ENCODE results near the gene DAZL. TPM values are rescaled to one million over a fixed set of nuclear protein-coding genes. Genes with fewer than 3 reads are reported as not detected.

DAZL gene
- not detected in 2 replicates for total RNA-seq
- long read RNA-seq = 0 reads

- no peak within 1 kb of the TSS for H3K4me3 Mint-ChIP-seq (ENCODE audit: unreplicated experiment)
- TF ChIP-seq, protein P1, sequence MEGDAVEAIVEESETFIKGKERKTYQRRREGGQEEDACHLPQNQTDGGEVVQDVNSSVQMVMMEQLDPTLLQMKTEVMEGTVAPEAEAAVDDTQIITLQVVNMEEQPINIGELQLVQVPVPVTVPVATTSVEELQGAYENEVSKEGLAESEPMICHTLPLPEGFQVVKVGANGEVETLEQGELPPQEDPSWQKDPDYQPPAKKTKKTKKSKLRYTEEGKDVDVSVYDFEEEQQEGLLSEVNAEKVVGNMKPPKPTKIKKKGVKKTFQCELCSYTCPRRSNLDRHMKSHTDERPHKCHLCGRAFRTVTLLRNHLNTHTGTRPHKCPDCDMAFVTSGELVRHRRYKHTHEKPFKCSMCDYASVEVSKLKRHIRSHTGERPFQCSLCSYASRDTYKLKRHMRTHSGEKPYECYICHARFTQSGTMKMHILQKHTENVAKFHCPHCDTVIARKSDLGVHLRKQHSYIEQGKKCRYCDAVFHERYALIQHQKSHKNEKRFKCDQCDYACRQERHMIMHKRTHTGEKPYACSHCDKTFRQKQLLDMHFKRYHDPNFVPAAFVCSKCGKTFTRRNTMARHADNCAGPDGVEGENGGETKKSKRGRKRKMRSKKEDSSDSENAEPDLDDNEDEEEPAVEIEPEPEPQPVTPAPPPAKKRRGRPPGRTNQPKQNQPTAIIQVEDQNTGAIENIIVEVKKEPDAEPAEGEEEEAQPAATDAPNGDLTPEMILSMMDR (IDR thresholded peaks at IDR 0.05) = no peak
- no peak for DNase-seq (ENCODE audit: extremely low spot score, unreplicated experiment)
- H3K4me1 Mint-ChIP-seq (ENCODE audit: unreplicated experiment) = no peaks in the 10 kb centered on the region
- peaks cover 43% of the 10 kb centered on the region for H3K27me3 Mint-ChIP-seq (ENCODE audit: unreplicated experiment)
- no peak within 1 kb of the TSS for H3K27ac Mint-ChIP-seq (ENCODE audit: unreplicated experiment)
- H3K9me3 Mint-ChIP-seq (ENCODE audit: unreplicated experiment) = no peaks in the 10 kb centered on the region
- no peaks in the 10 kb centered on the region for H3K36me3 Mint-ChIP-seq (ENCODE audit: unreplicated experiment)
Observed at GRCh38 chr3:16604887-16605602, at the start of gene DAZL. DAZL (minus strand) TSS chr3:16605423; CDS start chr3:16605205, 218 bp downstream.

GRCh38 chr3:16654976-16655375 is 49.8 kb upstream of the DAZL start:
- no peak for DNase-seq (ENCODE audit: extremely low spot score, unreplicated experiment)
- Mint-ChIP-seq H3K4me1 (ENCODE audit: unreplicated experiment) (no peaks in the 10 kb centered on the region), H3K9me3 (ENCODE audit: unreplicated experiment) (no peaks in the 10 kb centered on the region), H3K4me3 (ENCODE audit: unreplicated experiment) (no peak overlapping the region), H3K27me3 (ENCODE audit: unreplicated experiment) (peaks cover 45% of the 10 kb centered on the region), H3K36me3 (ENCODE audit: unreplicated experiment) (no peaks in the 10 kb centered on the region), H3K27ac (ENCODE audit: unreplicated experiment) (no peak overlapping the region)
- TF ChIP-seq, protein P1 (IDR thresholded peaks at IDR 0.05) = no peak

DNA sequence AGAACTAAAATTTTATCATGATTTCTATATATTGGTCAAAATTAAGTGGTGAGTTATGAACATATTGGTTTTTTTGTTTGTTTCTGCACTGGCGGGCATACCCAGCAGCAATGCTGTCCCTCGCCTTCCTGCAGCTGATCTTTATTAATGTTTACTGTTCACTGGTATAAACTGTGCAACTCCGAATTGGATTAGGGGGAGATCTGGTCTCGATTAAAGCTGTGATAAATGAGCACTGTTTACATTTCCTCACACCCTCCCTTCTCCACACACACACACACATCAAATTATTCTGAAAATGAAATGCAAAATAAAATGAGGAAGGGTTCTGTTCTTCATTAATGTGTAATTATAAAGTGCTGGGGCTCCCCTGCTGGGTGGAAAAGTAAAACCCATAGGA is 48.5 kb upstream of the DAZL start:
- no peak for DNase-seq (ENCODE audit: extremely low spot score, unreplicated experiment)
- TF ChIP-seq, protein P1 (IDR thresholded peaks at IDR 0.05) = no peak
- Mint-ChIP-seq H3K4me1 (ENCODE audit: unreplicated experiment) (no peaks in the 10 kb centered on the region), H3K27me3 (ENCODE audit: unreplicated experiment) (peaks cover 48% of the 10 kb centered on the region), H3K4me3 (ENCODE audit: unreplicated experiment) (no peak overlapping the region), H3K27ac (ENCODE audit: unreplicated experiment) (no peak overlapping the region), H3K9me3 (ENCODE audit: unreplicated experiment) (no peaks in the 10 kb centered on the region), H3K36me3 (ENCODE audit: unreplicated experiment) (no peaks in the 10 kb centered on the region)

GRCh38 chr3:16647668-16648067 is 42.4 kb upstream of the DAZL start:
- no peaks in the 10 kb centered on the region for H3K4me1 Mint-ChIP-seq (ENCODE audit: unreplicated experiment)
- no peak for DNase-seq (ENCODE audit: extremely low spot score, unreplicated experiment)
- H3K9me3 Mint-ChIP-seq (ENCODE audit: unreplicated experiment) = no peaks in the 10 kb centered on the region
- H3K4me3 Mint-ChIP-seq (ENCODE audit: unreplicated experiment) = no peak overlapping the region
- peaks cover 33% of the 10 kb centered on the region for H3K27me3 Mint-ChIP-seq (ENCODE audit: unreplicated experiment)
- H3K27ac Mint-ChIP-seq (ENCODE audit: unreplicated experiment) = no peak overlapping the region
- TF ChIP-seq, protein P1 (IDR thresholded peaks at IDR 0.05) = no peak
- H3K36me3 Mint-ChIP-seq (ENCODE audit: unreplicated experiment) = no peaks in the 10 kb centered on the region

GRCh38 chr3:16639806-16640205 is 34.6 kb upstream of the DAZL start:
- no peak for DNase-seq (ENCODE audit: extremely low spot score, unreplicated experiment)
- TF ChIP-seq, protein P1 (IDR thresholded peaks at IDR 0.05) = no peak
- no peaks in the 10 kb centered on the region for H3K4me1 Mint-ChIP-seq (ENCODE audit: unreplicated experiment)
- no peaks in the 10 kb centered on the region for H3K36me3 Mint-ChIP-seq (ENCODE audit: unreplicated experiment)
- no peak overlapping the region for H3K27ac Mint-ChIP-seq (ENCODE audit: unreplicated experiment)
- H3K4me3 Mint-ChIP-seq (ENCODE audit: unreplicated experiment) = no peak overlapping the region
- H3K9me3 Mint-ChIP-seq (ENCODE audit: unreplicated experiment) = no peaks in the 10 kb centered on the region
- H3K27me3 Mint-ChIP-seq (ENCODE audit: unreplicated experiment) = peaks cover 53% of the 10 kb centered on the region

Data from osteocyte (in vitro differentiated cells).